HepG2 (cell line): Measurements from ENCODE around the gene FAM219A. TPM values are rescaled to one million over a fixed set of nuclear protein-coding genes. Genes with fewer than 3 reads are reported as not detected.

Source experiments
- AHR ChIP-seq: IDR thresholded peaks from 2 replicates; pipeline ENCODE4 v1.6.1; 2018; ENCODE audit warnings: missing genetic modification reagents, missing compliant biosample characterization
- ARID2 ChIP-seq: sonication (generic); formaldehyde crosslinking; IDR thresholded peaks from 2 replicates; pipeline ENCODE4 v1.8.1; 2022; ENCODE audit warnings: mild to moderate bottlenecking, missing genetic modification reagents, borderline replicate concordance
- ATF7-NPFF ChIP-seq: sonication (generic); formaldehyde crosslinking; IDR thresholded peaks from 2 replicates; pipeline ENCODE4 v1.8.1; 2023; ENCODE audit warnings: mild to moderate bottlenecking, low read depth, missing genetic modification reagents, moderate library complexity
- BHLHE40 ChIP-seq: IDR thresholded peaks from 2 replicates; pipeline ENCODE4 v1.6.1; 2011; ENCODE audit warnings: low read length, improper control_type of control experiment
- GZF1 ChIP-seq: sonication (generic); formaldehyde crosslinking; IDR thresholded peaks from 2 replicates; pipeline ENCODE4 v1.5.1; 2020; ENCODE audit warnings: mild to moderate bottlenecking, missing genetic modification reagents
- HMG20B ChIP-seq: conservative IDR thresholded peaks from 2 replicates; pipeline ENCODE4 v1.6.1; 2016; ENCODE audit warnings: missing genetic modification reagents, missing compliant biosample characterization
- KDM2A ChIP-seq: sonication (generic); formaldehyde crosslinking; IDR thresholded peaks from 2 replicates; pipeline ENCODE4 v1.4.0; 2020; ENCODE audit warnings: low read depth, missing genetic modification reagents, borderline replicate concordance
- KMT2B ChIP-seq: IDR thresholded peaks from 2 replicates; pipeline ENCODE4 v1.6.1; 2016; ENCODE audit warnings: missing genetic modification reagents, missing compliant biosample characterization
- LCORL ChIP-seq, 2 experiments: fragments of 450-650 bp in 1 of 2; sonication (generic) in 1 of 2; formaldehyde crosslinking in 1 of 2; IDR thresholded peaks; 2 replicates each; pipeline versions ENCODE4 v1.5.0 to v1.6.1; 2017 to 2020; ENCODE audit warnings: antibody characterized with exemption in 1 of 2, missing genetic modification reagents in 1 of 2
- MYC ChIP-seq: sonication (generic); formaldehyde crosslinking; IDR thresholded peaks from 2 replicates; pipeline ENCODE4 v1.9.0; 2021; ENCODE audit warnings: missing genetic modification reagents, borderline replicate concordance
- NBN ChIP-seq: fragments of 450-650 bp; conservative IDR thresholded peaks from 2 replicates; pipeline ENCODE4 v1.6.1; 2017
- POLR2AphosphoS2 ChIP-seq: IDR thresholded peaks from 2 replicates; pipeline ENCODE4 v1.6.1; 2011; ENCODE audit warnings: low read depth, low read length, improper control_type of control experiment
- RORA ChIP-seq: sonication (generic); formaldehyde crosslinking; IDR thresholded peaks from 2 replicates; pipeline ENCODE4 v1.5.0; 2020; ENCODE audit warnings: mild to moderate bottlenecking, missing genetic modification reagents, moderate library complexity
- SMAD1 ChIP-seq: sonication (generic); formaldehyde crosslinking; IDR thresholded peaks from 2 replicates; pipeline ENCODE4 v1.4.0; 2020; ENCODE audit warnings: missing genetic modification reagents, low read depth, mild to moderate bottlenecking, borderline replicate concordance
- SP1 ChIP-seq, 2 experiments: fragments of 450-650 bp in 1 of 2; sonication (generic) in 1 of 2; formaldehyde crosslinking in 1 of 2; IDR thresholded peaks; 2 replicates each; pipeline versions ENCODE4 v1.4.0 to v1.6.1; 2016 to 2020; ENCODE audit warnings: missing genetic modification reagents in 1 of 2
- SRY ChIP-seq: sonication (generic); formaldehyde crosslinking; IDR thresholded peaks from 2 replicates; pipeline ENCODE4 v1.8.0; 2022; ENCODE audit warnings: mild to moderate bottlenecking, missing genetic modification reagents
- TBX3 ChIP-seq: fragments of 450-650 bp; IDR thresholded peaks from 2 replicates; pipeline ENCODE4 v1.6.1; 2017; ENCODE audit warnings: antibody characterized with exemption, mild to moderate bottlenecking, inconsistent platforms, borderline replicate concordance
- YY1 ChIP-seq: IDR thresholded peaks from 2 replicates; pipeline ENCODE4 v1.6.1; 2011; ENCODE audit warnings: low read length, low read depth, moderate library complexity, mild to moderate bottlenecking; ENCODE audit not compliant: insufficient read depth, insufficient replicate concordance
- ZNF235 ChIP-seq: sonication (generic); formaldehyde crosslinking; IDR thresholded peaks from 2 replicates; pipeline ENCODE4 v1.8.1; 2023; ENCODE audit warnings: mild to moderate bottlenecking, missing genetic modification reagents, borderline replicate concordance
- ZNF256 ChIP-seq: sonication (generic); formaldehyde crosslinking; conservative IDR thresholded peaks from 2 replicates; pipeline ENCODE4 v1.4.0; 2020; ENCODE audit warnings: missing genetic modification reagents
- ZNF326 ChIP-seq: sonication (generic); formaldehyde crosslinking; IDR thresholded peaks from 2 replicates; pipeline ENCODE4 v1.4.0; 2020; ENCODE audit warnings: missing genetic modification reagents, borderline replicate concordance
- ZNF333 ChIP-seq: sonication (generic); formaldehyde crosslinking; IDR thresholded peaks from 2 replicates; pipeline ENCODE4 v1.4.0; 2020; ENCODE audit warnings: mild to moderate bottlenecking, missing genetic modification reagents, borderline replicate concordance
- ZNF354B ChIP-seq: sonication (generic); formaldehyde crosslinking; IDR thresholded peaks from 2 replicates; pipeline ENCODE4 v1.8.0; 2022; ENCODE audit warnings: mild to moderate bottlenecking, missing genetic modification reagents
- ZNF484 ChIP-seq: sonication (generic); formaldehyde crosslinking; IDR thresholded peaks from 2 replicates; pipeline ENCODE4 v1.5.1; 2020; ENCODE audit warnings: mild to moderate bottlenecking, low read depth, missing genetic modification reagents, borderline replicate concordance
- ZNF556 ChIP-seq: sonication (generic); formaldehyde crosslinking; IDR thresholded peaks from 2 replicates; pipeline ENCODE4 v1.4.0; 2020; ENCODE audit warnings: mild to moderate bottlenecking, missing genetic modification reagents, borderline replicate concordance
- ZSCAN29 ChIP-seq: sonication (generic); formaldehyde crosslinking; conservative IDR thresholded peaks from 2 replicates; pipeline ENCODE4 v1.4.0; 2020; ENCODE audit warnings: mild to moderate bottlenecking, missing genetic modification reagents
- ZZZ3 ChIP-seq: sonication (generic); formaldehyde crosslinking; IDR thresholded peaks from 2 replicates; pipeline ENCODE4 v1.4.0; 2020; ENCODE audit warnings: missing genetic modification reagents, mild to moderate bottlenecking, borderline replicate concordance
- polyA plus RNA-seq, 8 experiments: library from polyadenylated mRNA; depleted of rRNA in 3 of 8; stranded (reverse) in 7 of 8; unstranded in 1 of 8; fragments of >200 nt; fragmentation: Illumina TruSeq in 4 of 8; extraction: Trizol in 4 of 8; gene quantifications; 2 replicates each; pipeline versions ENCODE4 v1.2.1 to v1.2.3, GENCODE V29; 2011 to 2016; ENCODE audit warnings: low read depth in 4 of 8, missing spikeins in 1 of 8, mixed read lengths in 1 of 8; ENCODE audit not compliant: insufficient read depth in 1 of 8
- total RNA-seq, 5 experiments: library from RNA; depleted of rRNA; stranded (reverse); fragments of >200 nt; fragmentation: Illumina TruSeq; extraction: Trizol; gene quantifications; 2 replicates each; pipeline ENCODE4 v1.2.3, GENCODE V29; 2016; ENCODE audit warnings: low read depth in 1 of 5
- TF ChIP-seq, protein P1 (sequence below): sonication (generic); formaldehyde crosslinking; IDR thresholded peaks from 2 replicates; pipeline ENCODE4 v1.4.0; 2020; ENCODE audit warnings: mild to moderate bottlenecking, missing genetic modification reagents
- TF ChIP-seq, protein P2 (sequence below): IDR thresholded peaks from 2 replicates; pipeline ENCODE4 v1.6.1; 2016; ENCODE audit warnings: control low read depth

FAM219A gene
- total and polyA plus RNA-seq, 2 of the 13 experiments (the other 11 are each of a cell fraction or from before 2014, with no cell fraction given), result 3.9 to 6.4 TPM

DNA sequence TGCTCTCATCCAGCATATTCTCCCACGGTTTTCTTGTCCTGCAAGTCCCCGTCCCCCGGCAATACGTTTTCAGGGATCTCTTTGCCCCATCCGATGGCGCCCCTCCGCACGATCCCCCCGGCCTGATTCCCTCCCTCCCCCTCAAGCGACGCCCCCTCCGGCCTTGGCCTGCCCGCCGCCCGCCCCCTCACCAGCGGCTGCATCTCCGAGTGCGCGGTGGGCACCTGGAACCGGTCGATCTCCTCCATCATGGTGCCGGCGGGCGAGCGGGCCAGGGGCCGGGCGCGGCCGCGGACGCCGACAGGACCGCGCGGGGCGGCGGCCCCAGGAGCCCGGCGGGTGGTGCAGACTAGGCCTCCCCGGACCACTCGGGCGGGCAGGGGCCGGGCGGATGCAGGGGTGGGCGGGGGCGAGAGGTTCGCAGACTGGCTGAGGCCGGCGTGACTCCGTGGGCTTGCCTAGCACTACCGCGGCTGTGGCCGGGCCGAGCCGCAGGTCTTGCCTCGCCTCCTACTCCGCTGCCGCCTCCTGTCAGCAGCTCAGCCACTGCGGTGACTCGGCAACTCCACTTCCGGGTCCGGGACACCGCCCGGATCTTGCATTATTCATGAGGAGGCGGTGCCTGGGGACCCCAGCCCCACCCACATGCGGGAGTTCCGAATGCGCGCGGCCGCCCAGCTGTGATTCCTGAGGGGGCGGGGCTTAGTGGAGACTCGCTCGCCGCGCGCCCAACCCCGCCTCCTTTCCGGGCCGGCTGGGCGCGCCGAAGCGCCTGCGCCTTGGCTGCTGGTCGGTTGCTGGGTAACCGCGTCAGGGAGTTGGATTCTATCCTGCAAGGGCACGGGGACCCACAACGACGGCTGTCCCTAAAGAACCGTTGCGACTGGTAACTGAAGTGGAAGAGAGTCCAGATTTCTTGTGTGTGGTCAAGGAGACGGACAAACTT lies at the start of gene FAM219A, which contains the start of gene DNAI1 (continued):
- no peak for TF ChIP-seq ZSCAN29 (CRISPR knock-in tag)
- no peak for TF ChIP-seq ATF7-NPFF (CRISPR knock-in tag)
- no peak for TF ChIP-seq ZZZ3 (CRISPR knock-in tag)
- no peak for TF ChIP-seq NBN
- no peak for TF ChIP-seq GZF1 (CRISPR knock-in tag)
- TF ChIP-seq ZNF484 (CRISPR knock-in tag), result no peak
- no peak for TF ChIP-seq AHR (CRISPR knock-in tag)
- no peak for TF ChIP-seq TBX3
- 0 out of 2 replicates have a peak, but pooled peaks have one; percentile 56 for TF ChIP-seq KMT2B (CRISPR knock-in tag)
- TF ChIP-seq, protein P1, sequence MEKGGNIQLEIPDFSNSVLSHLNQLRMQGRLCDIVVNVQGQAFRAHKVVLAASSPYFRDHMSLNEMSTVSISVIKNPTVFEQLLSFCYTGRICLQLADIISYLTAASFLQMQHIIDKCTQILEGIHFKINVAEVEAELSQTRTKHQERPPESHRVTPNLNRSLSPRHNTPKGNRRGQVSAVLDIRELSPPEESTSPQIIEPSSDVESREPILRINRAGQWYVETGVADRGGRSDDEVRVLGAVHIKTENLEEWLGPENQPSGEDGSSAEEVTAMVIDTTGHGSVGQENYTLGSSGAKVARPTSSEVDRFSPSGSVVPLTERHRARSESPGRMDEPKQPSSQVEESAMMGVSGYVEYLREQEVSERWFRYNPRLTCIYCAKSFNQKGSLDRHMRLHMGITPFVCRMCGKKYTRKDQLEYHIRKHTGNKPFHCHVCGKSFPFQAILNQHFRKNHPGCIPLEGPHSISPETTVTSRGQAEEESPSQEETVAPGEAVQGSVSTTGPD, result no peak
- no peak for TF ChIP-seq BHLHE40
- peak; percentile 68; the same call in 1 of the 2 replicates for TF ChIP-seq KDM2A (CRISPR knock-in tag)
- TF ChIP-seq ZNF326 (CRISPR knock-in tag), result no peak
- no peak for TF ChIP-seq POLR2AphosphoS2
- TF ChIP-seq ZNF354B (CRISPR knock-in tag), result no peak
- no peak for TF ChIP-seq SP1 (IDR thresholded peaks at IDR 0.05)
- TF ChIP-seq SP1 (CRISPR knock-in tag; IDR thresholded peaks at IDR 0.05), result peak; percentile 70; the same call in 1 of the 2 replicates
- TF ChIP-seq ZNF333 (CRISPR knock-in tag), result no peak
- no peak for TF ChIP-seq RORA (CRISPR knock-in tag)
- peak; percentile 18 for TF ChIP-seq YY1
- TF ChIP-seq LCORL (IDR thresholded peaks at IDR 0.05), result no peak
- TF ChIP-seq LCORL (CRISPR knock-in tag; IDR thresholded peaks at IDR 0.05), result 0 out of 2 replicates have a peak, but pooled peaks have one; percentile 34
- TF ChIP-seq HMG20B (CRISPR knock-in tag), result no peak
- TF ChIP-seq, protein P2, sequence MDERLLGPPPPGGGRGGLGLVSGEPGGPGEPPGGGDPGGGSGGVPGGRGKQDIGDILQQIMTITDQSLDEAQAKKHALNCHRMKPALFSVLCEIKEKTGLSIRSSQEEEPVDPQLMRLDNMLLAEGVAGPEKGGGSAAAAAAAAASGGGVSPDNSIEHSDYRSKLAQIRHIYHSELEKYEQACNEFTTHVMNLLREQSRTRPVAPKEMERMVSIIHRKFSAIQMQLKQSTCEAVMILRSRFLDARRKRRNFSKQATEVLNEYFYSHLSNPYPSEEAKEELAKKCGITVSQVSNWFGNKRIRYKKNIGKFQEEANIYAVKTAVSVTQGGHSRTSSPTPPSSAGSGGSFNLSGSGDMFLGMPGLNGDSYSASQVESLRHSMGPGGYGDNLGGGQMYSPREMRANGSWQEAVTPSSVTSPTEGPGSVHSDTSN (CRISPR knock-in tag), result no peak
- no peak for TF ChIP-seq SRY (CRISPR knock-in tag)
- TF ChIP-seq ZNF256 (CRISPR knock-in tag), result no peak
- no peak for TF ChIP-seq ZNF556 (CRISPR knock-in tag)
- 0 out of 2 replicates have a peak, but pooled peaks have one; percentile 20 for TF ChIP-seq MYC (CRISPR knock-in tag)
- 0 out of 2 replicates have a peak, but pooled peaks have one; percentile 44 for TF ChIP-seq ARID2 (CRISPR knock-in tag)
- TF ChIP-seq SMAD1, result no peak
- no peak for TF ChIP-seq ZNF235 (CRISPR knock-in tag)
